C4-2B (cell line): ENCODE results near the gene EVC.

Experiments
- H3K27ac ChIP-seq: fragments of 450-650 bp; 2 replicates; pipeline ENCODE4 v1.5.1; 2017
- ZFX ChIP-seq: fragments of 450-650 bp; IDR thresholded peaks from 2 replicates; pipeline ENCODE4 v1.6.1; 2017
- TF ChIP-seq, protein P1 (sequence below): fragments of 450-650 bp; conservative IDR thresholded peaks from 2 replicates; pipeline ENCODE4 v1.5.1; 2017; ENCODE audit warnings: mild to moderate bottlenecking

EVC gene

GRCh38 chr4:5747738-5748375 is 36.9 kb downstream of the EVC start:
- H3K27ac ChIP-seq = no peak overlapping the region
- TF ChIP-seq ZFX = no peak
- TF ChIP-seq, protein P1, sequence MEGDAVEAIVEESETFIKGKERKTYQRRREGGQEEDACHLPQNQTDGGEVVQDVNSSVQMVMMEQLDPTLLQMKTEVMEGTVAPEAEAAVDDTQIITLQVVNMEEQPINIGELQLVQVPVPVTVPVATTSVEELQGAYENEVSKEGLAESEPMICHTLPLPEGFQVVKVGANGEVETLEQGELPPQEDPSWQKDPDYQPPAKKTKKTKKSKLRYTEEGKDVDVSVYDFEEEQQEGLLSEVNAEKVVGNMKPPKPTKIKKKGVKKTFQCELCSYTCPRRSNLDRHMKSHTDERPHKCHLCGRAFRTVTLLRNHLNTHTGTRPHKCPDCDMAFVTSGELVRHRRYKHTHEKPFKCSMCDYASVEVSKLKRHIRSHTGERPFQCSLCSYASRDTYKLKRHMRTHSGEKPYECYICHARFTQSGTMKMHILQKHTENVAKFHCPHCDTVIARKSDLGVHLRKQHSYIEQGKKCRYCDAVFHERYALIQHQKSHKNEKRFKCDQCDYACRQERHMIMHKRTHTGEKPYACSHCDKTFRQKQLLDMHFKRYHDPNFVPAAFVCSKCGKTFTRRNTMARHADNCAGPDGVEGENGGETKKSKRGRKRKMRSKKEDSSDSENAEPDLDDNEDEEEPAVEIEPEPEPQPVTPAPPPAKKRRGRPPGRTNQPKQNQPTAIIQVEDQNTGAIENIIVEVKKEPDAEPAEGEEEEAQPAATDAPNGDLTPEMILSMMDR = no peak

GRCh38 chr4:5749568-5749967 is 38.6 kb downstream of the EVC start:
- H3K27ac ChIP-seq = no peak overlapping the region
- TF ChIP-seq ZFX = no peak
- TF ChIP-seq, protein P1 = no peak

DNA sequence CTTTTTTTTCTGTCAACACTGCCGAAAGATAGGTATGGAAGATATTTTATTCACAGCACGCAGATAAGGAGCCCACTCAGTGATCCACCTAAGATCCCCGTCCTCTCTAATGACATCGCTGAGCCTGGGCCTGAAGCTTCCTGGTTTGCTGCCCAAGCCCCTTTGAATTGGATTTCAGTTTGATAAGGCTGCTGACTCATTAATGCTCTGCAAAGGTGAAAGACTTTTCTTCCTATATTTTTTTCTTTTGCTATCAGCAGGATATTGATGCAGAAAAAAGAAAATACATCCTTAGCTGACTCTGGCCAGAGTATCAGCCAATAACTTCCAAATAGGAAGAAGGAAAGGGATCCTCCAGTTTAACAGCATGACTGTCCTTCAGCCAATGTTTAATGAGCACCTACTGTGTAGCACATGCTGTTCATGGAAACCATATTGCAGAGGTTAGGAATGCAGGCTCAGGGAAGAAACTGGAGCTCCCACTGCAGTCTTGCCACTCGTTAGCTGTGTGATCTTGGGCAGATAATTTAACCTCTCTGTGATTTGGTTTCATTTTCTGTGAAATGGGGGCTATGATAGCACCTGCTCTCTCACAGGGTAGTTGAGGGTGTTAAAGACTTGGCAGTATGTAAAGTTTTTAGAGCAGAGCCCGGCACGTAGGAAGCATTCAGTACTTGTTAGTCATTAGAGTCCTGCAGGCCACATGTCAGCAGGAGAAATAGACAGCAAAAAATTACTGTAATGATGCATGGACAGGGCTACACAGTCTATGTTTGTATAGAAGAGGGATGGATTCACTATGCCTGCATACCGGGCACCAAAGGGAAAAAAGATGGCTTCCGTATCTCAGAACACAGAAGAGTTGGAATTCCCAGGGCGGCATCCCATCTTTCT is 39.3 kb downstream of the EVC start:
- H3K27ac ChIP-seq = no peak overlapping the region
- no peak for TF ChIP-seq ZFX
- TF ChIP-seq, protein P1 = no peak

DNA sequence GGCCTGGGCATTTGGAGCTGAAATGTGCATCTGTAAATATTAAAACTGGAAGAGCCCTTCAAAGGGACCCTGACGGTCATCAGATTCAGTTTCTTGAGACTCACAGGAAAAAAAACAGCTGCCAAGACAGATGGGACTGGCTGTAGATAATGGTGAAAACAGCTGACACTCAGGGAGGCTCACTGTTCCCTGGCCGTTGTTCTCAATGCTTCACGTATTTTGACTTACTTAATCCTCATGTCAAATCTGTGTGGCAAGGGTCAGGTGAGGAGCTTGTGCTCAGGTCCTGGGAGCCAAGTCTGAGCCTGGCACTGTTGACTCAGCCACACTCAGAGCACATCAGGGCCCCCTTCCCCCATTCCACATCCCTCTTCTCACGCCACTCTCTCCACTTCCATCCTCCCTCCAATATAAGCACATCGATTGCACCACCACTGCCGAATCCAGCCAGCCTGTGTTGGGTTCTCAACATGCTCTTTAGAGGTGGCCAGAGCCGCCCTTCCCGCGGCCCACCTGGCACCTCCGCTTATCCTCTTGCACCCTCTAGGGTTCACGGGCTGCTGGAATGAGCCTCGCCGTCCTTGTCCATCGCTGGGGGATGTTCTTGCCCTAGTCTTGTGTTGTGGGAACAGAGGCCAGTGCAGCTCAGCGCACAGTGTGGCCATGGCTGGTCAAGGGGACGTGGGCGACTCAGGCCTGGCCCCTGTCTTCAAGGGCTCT is 40.1 kb downstream of the EVC start:
- TF ChIP-seq, protein P1 = no peak
- no peak for TF ChIP-seq ZFX
- no peak overlapping the region for H3K27ac ChIP-seq

DNA sequence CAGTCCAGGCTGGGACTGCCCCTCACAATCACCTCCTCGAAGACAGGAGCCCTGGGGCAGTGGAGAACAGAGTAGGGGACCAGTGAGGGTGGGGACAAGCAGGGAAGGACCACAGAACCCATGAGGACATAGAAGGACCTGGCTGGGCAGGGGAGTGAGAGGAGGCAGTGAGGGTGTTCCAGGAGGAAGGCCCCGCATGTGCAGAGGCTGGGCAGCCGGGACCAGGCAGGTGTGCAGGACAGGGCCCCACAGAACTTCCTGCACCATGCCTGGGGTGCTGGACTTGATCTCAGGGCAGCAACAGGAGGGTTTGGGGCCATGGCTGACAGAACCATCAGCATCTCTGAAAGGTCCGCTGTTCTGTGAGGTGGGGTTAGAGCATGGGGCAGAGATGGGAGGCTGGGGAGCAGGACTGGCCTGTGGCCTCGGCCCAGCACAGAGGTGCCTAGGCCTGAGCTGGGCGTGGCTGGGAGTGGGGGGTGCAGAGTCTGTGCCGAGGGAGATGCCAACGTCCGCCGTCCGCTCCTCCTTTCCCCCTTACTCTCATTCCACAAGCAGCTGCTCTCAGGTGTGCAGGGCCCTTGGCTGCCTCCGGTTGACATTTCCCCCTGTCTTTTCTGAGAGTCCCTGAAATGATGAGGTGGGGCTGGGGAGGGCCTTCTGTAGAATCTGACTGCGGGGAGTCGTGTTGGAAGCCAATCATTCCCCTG is 40.8 kb downstream of the EVC start:
- TF ChIP-seq, protein P1 = no peak
- TF ChIP-seq ZFX = no peak
- no peak overlapping the region for H3K27ac ChIP-seq

GRCh38 chr4:5752376-5753184 is 41.6 kb downstream of the EVC start:
- no peak overlapping the region for H3K27ac ChIP-seq
- TF ChIP-seq, protein P1 = no peak
- no peak for TF ChIP-seq ZFX
